HG03460 (cell line): ENCODE measurements around the gene PACS2.
A peak's percentile ranks its signal among the peaks of the same experiment; 100 is the strongest.
"Not testable (repeated sequence)": the region's sequence is repeated elsewhere in the genome, so short reads cannot be mapped to it uniquely, and the experiment has no call there.

Experiments
- ATAC-seq: cut with Tn5 transposase; IDR thresholded peaks from one replicate; pipeline ENCODE4 v1.9.1; 2021; ENCODE audit not compliant: unreplicated experiment

PACS2 gene

DNA sequence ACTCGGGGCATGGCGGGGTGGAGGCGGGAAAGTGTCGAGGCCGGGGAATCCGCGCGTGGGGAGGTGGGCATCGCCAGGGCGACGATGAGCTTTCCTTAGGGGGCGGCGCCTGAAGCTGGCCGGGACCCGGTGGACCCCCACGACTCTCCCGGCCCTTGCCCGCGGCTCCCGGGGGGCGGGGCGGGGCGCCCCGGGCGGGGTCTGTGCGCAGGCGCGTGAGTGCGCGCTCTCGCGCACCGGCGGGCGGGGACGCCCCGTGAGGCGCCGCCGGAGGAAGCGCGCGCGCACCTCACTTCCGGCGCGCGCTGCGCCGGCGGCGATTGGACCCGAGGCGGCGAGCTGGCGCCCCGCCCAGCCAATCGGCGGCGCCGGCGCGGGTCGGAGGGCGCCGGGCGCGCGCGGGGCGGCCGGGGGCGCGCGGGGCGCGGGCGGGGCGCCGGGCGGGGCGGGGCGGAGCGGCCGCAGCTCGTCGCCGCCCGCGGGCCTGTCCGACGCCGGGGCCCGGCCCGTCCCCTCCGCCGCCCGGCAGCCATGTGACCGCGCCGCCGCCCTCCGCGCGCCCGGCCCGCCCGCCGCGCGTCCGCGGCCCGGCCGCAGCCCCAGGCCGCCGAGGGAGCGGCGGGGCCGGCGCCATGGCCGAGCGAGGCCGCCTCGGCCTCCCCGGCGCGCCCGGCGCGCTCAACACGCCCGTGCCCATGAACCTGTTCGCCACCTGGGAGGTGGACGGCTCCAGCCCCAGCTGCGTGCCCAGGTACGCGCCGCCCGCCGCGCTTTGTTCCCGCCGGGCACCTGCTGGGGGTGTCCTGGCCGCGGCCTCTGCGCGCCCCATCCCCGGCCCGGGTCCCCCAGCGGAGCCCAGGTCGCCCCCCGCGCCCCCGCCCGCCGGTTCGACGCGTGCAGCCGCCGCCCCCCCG lies at the start of gene PACS2:
PACS2 (plus strand) TSS at position 462 of the 914 bp plus-strand sequence; CDS start at position 633, 171 bp downstream.
- peak; percentile 61 for ATAC-seq

DNA sequence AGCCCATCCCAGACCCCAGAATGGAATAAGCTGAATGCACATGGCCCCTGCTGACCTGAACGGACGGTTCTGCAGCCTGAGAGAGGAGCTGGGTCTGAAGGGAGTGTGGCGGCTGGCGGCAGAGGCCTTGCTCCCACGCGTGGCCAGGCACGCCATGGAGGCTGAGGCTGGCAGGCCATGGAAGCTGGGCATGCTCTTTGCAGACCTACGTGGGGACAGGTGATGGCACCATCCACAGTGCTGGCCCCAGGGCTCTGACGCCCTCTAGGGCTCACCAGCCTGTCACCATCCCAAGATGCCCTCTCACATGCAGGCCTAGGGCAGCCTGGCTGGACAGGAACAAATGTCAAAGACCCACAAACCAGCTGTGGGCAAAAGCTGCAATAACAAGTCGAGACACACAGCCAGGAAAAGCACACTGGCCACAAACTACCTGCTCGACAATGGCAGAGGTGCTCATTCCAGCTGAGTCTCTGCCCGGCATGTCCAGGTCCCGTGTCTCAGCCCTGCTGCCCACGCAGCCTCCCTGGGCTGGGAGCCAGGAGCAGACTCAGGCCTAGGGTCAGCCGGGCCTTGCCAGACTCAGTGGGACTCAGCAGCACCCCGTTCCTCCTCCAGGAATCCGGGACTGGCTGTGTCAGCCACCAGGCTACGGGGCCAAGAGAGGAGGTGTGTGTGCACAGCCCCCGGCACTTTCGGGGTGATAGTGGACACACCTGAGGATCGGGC lies 46.6 kb upstream of the PACS2 start:
- no peak for ATAC-seq

DNA sequence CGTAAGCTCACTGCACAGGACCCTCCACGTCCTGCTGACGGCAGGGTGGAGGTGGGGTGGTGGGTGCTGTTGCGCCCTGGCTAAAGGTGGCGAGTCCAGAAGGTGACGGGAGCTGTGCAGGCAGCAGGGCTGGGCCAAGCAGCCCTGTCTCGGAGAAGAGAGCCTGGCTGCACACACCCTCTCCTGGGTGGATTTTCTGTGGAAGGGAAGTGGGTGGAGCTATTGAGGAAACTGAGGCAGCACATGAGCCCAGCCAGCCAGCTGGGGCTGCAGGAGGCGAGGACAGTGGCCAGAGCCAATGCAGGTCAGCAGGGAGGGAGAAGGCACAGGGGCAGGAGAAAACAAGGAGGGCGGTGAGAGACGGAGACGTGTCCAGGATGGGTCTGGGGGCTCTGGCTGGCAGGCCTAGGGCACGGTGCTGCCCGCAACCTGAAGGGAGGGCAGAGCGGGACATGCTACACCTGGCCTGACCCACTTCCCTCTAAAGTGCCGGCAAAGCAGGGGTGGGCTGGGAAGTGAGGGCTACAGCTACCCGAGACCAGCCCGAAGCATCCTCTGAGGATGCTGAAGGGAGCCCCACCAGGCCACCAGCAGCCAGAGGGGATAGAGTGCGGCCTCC lies 45.7 kb upstream of the PACS2 start:
- no peak for ATAC-seq

DNA sequence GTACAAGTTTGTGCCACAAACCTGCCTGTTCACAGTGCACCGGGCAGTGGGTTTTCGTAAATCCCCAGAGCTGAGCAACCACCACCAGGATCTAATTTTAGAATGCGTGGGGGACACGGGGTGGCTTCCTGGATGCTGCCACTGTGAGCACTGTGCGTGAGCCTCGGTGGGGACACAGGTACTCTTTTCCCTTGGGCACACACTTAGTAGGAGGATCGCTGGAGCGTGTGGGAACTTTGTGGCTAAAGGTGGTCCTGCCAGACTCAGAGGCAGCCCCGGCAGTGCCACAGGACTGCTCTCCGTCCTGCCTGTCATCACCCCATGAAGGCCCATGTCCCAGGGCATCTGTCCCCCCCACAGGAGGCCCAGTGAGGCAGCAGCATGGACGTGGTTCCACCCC lies 45.1 kb upstream of the PACS2 start:
- no peak for ATAC-seq

DNA sequence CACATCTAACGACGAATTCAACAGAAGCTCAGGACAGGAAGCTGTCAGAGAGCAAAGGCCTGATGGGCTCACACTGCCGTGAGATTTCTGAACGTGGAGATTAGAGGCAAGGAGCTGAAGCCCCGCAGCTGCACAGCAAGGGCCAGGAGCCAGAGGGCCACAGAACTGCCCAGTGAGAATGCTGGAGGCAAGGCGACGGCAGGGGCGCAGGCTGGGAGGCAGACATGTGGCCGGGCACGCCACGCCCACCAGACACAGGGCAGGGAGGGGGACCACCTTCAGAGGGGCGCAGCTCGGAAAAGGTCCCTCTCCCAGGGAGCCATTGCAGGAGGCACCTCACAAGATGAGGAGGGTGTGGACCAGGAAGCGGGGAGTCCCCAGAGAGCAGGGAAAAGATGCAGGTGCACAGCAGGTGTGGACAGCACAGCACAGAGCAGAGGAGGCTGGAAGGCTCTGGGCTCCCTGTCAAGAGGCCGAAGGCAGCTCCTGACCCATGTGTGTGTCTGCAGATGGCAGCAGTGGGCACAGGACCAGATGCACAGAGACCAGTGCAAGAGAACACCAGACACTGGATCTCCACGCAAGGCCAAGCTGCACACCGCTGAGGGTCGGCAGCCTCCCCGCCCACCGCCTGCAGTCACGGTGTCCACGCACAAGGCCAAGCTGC lies 43.2 kb upstream of the PACS2 start:
- no peak for ATAC-seq

DNA sequence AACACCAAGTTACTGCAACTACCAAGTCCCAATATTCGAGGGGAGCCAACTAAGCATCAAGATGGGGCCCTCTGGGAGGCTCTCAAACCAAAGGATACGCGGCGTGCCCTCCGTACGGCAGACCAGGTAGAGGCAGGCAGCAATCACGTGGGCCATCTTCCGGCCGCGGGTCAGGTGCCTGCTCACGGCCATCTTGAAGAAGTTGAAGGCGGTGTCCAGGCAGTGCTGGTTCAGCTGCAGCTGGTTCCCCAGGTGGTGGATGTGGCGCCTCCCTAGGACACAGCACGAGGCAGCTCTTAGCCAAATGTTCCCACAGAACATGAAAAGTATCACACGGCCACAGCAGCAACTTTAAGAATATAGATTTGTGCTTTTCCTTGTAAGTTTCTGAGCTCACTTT lies 41.9 kb upstream of the PACS2 start:
- no peak for ATAC-seq

DNA sequence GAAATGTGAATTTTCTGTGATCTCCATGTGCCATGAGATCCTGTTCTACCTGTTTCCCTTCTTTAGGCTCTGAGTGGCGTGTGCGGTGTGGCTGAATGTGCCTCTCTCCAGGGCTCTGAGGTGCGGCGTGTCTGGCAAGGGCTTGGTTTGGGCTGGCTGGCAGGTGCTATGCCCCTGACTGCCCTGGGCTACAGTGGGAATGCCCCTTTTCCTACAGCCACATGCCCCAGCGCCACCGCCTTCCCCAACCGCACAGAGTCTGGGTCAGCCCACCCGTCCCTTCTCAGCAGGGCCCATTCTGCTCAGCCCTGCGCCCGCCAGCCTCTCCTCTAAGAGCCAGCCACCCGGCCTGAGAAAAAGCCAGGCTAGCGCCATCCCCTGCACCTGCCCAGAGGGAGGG lies 41.5 kb upstream of the PACS2 start:
- no peak for ATAC-seq

DNA sequence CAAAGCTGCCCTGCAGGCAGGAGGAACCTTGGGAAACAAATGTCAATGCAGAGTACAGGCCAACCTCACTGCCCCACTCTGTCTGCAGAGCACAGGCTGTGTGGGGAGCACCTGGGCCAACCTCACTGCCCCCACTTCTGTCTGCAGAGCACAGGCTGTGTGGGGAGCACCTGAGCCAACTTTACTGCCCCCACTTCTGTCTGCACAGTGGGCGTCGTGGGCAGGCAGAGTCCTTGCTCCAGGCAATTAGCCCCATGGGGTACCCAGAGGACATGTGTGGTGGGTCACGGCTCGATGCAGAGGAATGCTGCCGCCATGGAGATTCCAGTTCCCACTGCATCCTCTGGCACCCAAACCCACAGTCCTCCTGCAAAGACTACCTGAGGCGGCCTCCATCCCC lies 39.9 kb upstream of the PACS2 start:
- no peak for ATAC-seq

DNA sequence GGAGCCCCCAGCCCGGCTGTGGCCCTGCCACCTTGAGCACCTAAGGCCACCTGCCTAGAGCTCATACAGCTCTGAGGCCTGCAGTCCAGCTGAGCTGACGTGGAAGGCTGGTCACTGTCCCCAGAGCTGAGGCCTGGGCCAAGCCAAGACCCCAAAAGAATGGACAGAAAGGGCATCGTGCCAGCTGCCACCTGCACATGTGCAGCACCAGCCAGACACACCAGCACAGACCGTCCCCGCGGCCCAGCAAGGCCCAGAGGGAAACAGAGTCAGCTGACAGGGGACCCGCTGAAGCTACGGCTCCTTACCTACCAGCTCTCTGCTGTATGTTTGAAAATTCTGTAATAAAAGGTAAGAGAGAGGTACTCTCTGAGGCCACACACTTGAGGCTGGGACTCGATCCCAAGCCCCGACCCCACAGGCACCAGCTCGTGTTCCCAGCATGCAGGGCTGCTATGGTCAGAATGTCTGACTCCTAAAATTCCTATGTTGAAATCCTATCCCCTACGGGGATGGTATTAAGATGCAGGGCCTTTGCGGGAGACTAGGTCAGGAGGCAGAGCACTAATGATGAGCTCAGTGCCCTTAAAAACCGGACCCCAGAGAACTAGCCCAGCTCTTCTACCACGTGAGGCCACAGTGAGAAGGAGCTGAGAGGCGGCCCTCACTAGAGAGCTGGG lies 39.1 kb upstream of the PACS2 start:
- ATAC-seq: no peak

DNA sequence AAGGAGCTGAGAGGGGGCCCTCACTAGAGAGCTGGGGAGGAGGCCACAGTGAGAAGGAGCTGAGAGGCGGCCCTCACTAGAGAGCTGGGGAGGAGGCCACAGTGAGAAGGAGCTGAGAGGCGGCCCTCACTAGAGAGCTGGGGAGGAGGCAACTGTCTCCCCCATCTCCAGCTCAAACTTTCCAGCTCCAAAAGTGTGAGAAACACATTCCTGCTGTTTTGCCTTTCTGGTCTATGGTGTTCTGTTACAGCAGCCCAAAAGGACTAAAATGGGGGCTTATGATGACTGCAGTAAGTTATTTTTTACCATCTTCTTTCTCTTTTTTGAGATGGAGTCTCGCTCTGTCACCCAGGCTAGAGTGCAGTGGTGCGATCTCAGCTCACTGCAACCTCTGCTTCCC lies 37.1 kb upstream of the PACS2 start:
- not testable (repeated sequence) for ATAC-seq

DNA sequence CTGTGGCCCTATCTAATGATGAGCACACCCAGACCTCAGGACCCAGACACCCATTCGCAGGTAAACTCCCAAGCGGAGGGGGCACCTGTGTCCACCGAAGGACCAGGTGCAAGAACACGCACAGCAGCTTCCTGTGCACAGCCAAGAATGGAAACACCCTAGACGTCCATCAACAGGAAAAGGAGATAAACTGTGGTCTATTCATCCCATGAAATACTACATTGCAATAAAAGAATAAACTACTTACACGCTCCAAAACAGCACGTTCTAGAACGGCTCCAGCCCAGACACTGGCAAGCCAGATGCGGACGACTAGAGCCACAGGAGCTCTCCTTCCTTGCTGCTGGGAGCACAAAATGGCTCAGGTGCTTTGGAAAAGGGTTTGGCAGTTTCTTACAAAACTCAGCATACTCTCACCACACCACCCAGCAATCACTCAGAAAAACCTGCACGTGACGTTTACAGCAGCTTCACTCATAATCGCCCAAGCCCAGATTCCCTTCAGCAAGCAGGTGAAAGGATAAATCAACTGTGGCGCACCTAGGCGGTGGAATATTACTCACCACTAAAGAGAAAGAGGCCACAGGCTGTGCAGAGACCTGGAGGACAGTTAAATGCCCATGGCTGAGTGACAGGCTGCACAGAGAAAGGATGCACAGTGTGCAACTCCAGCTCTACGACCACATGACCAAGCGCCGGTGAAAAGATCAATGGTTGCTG lies 34.7 kb upstream of the PACS2 start:
- no peak for ATAC-seq

DNA sequence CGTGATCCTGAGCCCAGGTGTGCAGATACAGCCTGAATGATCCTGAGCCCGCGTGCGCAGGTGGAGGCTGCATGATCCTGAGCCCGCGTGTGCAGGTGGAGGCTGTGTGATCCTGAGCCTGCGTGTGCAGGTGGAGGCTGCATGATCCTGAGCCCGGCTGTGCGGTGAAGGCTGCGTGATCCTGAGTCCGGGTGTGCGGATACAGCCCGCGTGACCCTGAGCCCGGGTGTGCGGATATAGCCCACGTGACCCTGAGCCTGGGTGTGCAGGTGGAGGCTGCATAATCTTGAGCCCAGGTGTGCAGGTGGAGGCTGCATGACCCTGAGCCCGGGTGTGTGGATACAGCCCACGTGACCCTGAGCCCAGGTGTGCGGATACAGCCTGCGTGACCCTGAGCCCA lies 34.0 kb upstream of the PACS2 start:
- ATAC-seq: no peak

DNA sequence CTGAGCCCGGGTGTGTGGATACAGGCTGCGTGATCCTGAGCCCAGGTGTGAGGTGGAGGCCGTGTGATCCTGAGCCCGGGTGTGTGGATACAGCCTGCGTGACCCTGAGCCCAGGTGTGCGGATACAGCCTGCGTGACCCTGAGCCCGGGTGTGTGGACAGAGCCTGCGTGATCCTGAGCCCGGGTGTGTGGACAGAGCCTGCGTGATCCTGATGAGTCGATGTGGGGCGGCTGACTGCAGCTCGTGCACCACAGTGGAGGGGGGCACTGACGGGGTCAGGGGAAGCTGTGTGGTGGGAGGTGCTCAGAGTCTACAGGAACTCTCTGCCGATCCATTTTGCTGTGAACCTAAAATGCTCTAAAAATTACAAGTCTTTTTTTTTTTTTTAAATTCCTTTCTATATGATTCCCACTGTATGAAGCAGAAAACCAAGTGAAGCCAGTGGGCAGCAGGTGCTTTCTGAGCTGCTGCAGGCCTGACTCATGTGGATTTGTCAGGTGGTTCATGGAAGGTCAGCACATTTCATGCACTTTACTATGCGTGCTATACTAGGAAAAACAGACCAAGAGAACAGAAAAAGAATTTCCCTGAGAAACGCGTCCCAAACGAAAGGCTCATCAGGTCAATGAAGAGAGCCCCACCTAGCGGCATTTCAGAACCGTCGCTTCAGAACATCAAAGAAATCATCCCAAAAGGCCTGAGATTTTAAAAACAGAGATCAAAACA lies 33.0 kb upstream of the PACS2 start:
- ATAC-seq: no peak

DNA sequence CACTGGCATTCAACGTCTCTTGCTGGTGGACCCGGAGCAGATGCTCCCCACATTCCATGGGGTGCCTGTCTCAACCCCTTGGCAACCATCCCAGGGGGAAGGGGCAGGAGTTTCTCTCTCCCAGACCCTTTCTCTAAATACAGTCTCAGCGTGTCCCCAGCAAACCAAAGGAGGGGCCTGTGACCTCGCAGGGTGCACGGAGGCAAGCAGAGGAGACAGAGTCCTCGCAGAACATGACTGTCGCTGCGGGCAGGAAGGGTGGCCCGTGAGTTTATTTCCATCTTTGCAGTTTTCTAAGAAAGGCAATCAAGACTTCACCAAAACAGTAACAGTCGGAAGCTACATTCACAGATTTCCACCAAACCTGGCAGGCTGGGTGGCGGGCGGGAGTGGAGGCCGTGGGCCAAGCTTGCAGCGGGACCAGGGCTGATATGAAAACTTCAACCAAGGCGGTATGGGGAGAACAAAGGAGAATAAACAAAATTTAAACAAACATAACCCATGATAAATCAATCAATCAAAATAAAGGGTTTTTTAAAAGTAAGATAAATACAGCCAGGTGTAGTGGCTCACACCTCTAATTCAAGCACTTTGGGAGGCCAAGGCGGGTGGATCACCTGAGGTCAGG lies 32.3 kb upstream of the PACS2 start:
- no peak for ATAC-seq

DNA sequence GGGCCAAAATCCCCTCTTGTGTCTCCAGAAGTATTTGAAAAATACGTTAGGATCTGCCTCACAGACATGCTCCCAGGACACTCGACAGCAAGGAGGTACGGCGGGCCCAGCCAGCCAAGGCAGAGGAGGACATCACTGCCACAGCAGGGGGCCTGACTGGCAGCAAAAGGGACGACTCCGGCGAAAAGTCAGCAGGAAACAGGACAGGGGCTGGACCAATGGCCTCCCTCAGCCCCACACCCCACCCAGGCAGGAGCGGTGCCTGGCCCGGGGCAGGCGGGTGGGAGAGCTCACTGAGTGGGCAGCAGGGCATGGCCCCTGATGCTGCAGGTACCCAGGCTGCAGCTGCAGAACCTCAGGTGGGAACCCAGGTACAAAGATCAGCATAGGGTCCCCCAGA lies 31.5 kb upstream of the PACS2 start:
- ATAC-seq: no peak

DNA sequence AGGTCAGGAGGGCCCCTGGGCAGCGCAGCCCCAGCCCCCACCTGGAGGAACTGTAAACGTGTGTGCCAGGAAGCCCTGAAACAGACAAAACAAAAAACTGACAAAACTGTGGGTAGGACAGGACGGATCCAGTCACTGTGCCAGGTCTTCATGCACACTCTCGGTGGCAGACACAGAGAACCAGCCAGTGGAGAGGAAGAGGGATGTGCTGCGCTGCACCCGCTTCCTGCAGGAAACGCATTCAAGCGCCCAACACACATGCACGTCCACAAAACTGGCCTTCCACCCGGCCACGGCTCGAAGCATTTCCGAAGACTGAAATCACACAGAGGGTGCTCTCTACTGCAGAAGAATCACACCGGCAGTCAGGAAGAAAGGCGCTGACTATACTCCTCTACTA lies 30.6 kb upstream of the PACS2 start:
- ATAC-seq: no peak

DNA sequence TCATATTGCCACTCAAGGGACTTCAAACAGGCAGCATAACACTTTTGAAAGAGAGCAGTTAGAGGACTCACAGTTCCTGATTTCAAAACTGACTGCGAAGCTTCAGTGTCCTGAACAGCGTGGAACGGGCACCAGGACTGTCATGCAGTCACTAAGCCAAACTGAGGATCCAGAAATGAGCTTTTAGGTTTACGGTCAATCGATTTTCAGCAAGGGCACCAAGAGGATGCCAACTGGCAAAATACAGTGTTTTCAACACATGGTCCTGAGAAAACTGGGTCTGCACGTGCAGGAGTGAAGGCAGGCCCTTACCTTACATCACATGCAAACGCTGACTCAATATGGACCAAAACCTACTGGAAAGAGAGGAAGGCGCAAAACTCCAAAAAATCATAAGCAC lies 29.4 kb upstream of the PACS2 start:
- ATAC-seq: no peak

DNA sequence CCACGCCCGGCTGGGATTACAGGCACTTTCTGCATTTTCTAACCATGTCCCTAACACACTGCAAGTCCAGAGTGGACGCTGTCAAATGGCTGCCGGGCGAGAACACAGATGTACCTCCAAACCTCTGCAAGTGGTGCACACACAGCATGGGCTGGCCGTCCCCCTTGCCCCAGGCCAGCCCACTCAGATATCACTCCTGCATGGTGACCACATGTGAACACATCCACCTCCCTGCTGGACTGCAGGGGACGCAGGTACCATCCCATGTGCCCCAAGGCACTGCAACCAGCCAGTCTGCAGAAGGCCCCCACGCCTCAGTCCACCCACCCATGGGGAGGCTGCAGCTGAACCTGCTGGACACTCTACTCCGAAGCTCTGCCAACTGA lies 27.8 kb upstream of the PACS2 start:
- no peak for ATAC-seq
